Osteocyte (in vitro differentiated cells): Measurements from ENCODE around the gene DCTN2. TPM values are rescaled to one million over a fixed set of nuclear protein-coding genes. Genes with fewer than 3 reads are reported as not detected.
"Not testable (repeated sequence)": the region's sequence is repeated elsewhere in the genome, so short reads cannot be mapped to it uniquely, and the experiment has no call there.

Source experiments
- DNase-seq: peaks from one replicate; pipeline ENCODE4 v3.0.0; 2021; ENCODE audit warnings: mixed read lengths; ENCODE audit not compliant: unreplicated experiment; ENCODE audit errors: extremely low spot score
- H3K27ac Mint-ChIP-seq: one replicate; pipeline ENCODE4 v1.8.0; 2021; ENCODE audit warnings: mild to moderate bottlenecking, mixed read lengths; ENCODE audit not compliant: unreplicated experiment
- H3K27me3 Mint-ChIP-seq: one replicate; pipeline ENCODE4 v1.8.0; 2021; ENCODE audit warnings: mixed read lengths; ENCODE audit not compliant: unreplicated experiment
- H3K36me3 Mint-ChIP-seq: one replicate; pipeline ENCODE4 v1.8.0; 2021; ENCODE audit warnings: mixed read lengths; ENCODE audit not compliant: unreplicated experiment
- H3K4me1 Mint-ChIP-seq: one replicate; pipeline ENCODE4 v1.8.0; 2021; ENCODE audit warnings: mixed read lengths; ENCODE audit not compliant: unreplicated experiment
- H3K4me3 Mint-ChIP-seq: one replicate; pipeline ENCODE4 v1.8.0; 2021; ENCODE audit warnings: mild to moderate bottlenecking, moderate library complexity, mixed read lengths; ENCODE audit not compliant: unreplicated experiment
- H3K9me3 Mint-ChIP-seq: one replicate; pipeline ENCODE4 v1.8.0; 2021; ENCODE audit warnings: mixed read lengths; ENCODE audit not compliant: unreplicated experiment
- CTCF ChIP-seq: fragments of 200-600 bp; sonication (generic); IDR thresholded peaks from 2 replicates; pipeline ENCODE4 v1.5.0; 2021; ENCODE audit warnings: antibody characterized with exemption, mild to moderate bottlenecking, moderate library complexity
- total RNA-seq: library from RNA; stranded (reverse); gene quantifications from 2 replicates; pipeline ENCODE4 v1.2.1, GENCODE V29; 2021

The DCTN2 gene
- total RNA-seq, 1 donor from 2014 or later: 149 TPM

- H3K36me3 Mint-ChIP-seq: peaks cover 59% of the 10 kb centered on the region
Observed at GRCh38 chr12:57516617-57517153, 30.3 kb downstream of the DCTN2 start.

GRCh38 chr12:57515934-57516541 is 31.0 kb downstream of the DCTN2 start:
- DNase-seq: no peak
- peaks cover 59% of the 10 kb centered on the region for H3K36me3 Mint-ChIP-seq
- no peaks in the 10 kb centered on the region for H3K9me3 Mint-ChIP-seq
- H3K4me1 Mint-ChIP-seq: peaks cover 43% of the 10 kb centered on the region
- H3K27me3 Mint-ChIP-seq: no peaks in the 10 kb centered on the region
- peak overlapping the region; percentile 43 for H3K27ac Mint-ChIP-seq
- no peak for TF ChIP-seq CTCF
- no peak overlapping the region for H3K4me3 Mint-ChIP-seq

More at GRCh38 chr12:57516617-57517153, 30.3 kb downstream of the DCTN2 start:
- Mint-ChIP-seq H3K4me1 (peaks cover 49% of the 10 kb centered on the region), H3K4me3 (no peak overlapping the region), H3K27ac (peak overlapping the region; percentile 99), H3K27me3 (no peaks in the 10 kb centered on the region), H3K9me3 (no peaks in the 10 kb centered on the region)
- DNase-seq: no peak
- TF ChIP-seq CTCF: no peak

- Mint-ChIP-seq H3K36me3 (peaks cover 59% of the 10 kb centered on the region), H3K27me3 (no peaks in the 10 kb centered on the region), H3K4me1 (peaks cover 39% of the 10 kb centered on the region), H3K4me3 (no peak overlapping the region), H3K27ac (peak overlapping the region; percentile 43), H3K9me3 (no peaks in the 10 kb centered on the region)
- TF ChIP-seq CTCF: no peak
- DNase-seq: no peak
Observed at GRCh38 chr12:57515408-57515933, 31.5 kb downstream of the DCTN2 start.

- peaks cover 60% of the 10 kb centered on the region for H3K36me3 Mint-ChIP-seq
- no peak for TF ChIP-seq CTCF
- H3K9me3 Mint-ChIP-seq: no peaks in the 10 kb centered on the region
- DNase-seq: no peak
- H3K27me3 Mint-ChIP-seq: no peaks in the 10 kb centered on the region
- peaks cover 39% of the 10 kb centered on the region for H3K4me1 Mint-ChIP-seq
- no peak overlapping the region for H3K4me3 Mint-ChIP-seq
- H3K27ac Mint-ChIP-seq: peak overlapping the region; percentile 7
Observed at GRCh38 chr12:57514720-57515407, 32.1 kb downstream of the DCTN2 start.

GRCh38 chr12:57514246-57514645 is 32.7 kb downstream of the DCTN2 start:
- Mint-ChIP-seq H3K36me3 (peaks cover 62% of the 10 kb centered on the region), H3K4me1 (peaks cover 37% of the 10 kb centered on the region)
- not testable (repeated sequence) for H3K27me3 Mint-ChIP-seq, H3K4me3 Mint-ChIP-seq, H3K27ac Mint-ChIP-seq, H3K9me3 Mint-ChIP-seq, DNase-seq

GRCh38 chr12:57513677-57514076 is 33.3 kb downstream of the DCTN2 start:
- not testable (repeated sequence) for H3K27me3 Mint-ChIP-seq, H3K9me3 Mint-ChIP-seq, H3K4me3 Mint-ChIP-seq, DNase-seq
- Mint-ChIP-seq H3K27ac (peak overlapping the region; percentile 1), H3K36me3 (peaks cover 62% of the 10 kb centered on the region), H3K4me1 (peaks cover 32% of the 10 kb centered on the region)
